GM12878 (cell line): ENCODE measurements around the gene TNIP1. TPM values are rescaled to one million over a fixed set of nuclear protein-coding genes. Genes with fewer than 3 reads are reported as not detected.

Experiments
- ATF3 ChIP-seq: IDR thresholded peaks from 2 replicates; pipeline ENCODE4 v1.6.1; 2011; ENCODE audit warnings: low read depth, mild to moderate bottlenecking, low read length, moderate library complexity, borderline replicate concordance; ENCODE audit errors: extremely low read depth
- BACH1 ChIP-seq: fragments of 450-650 bp; IDR thresholded peaks from 2 replicates; pipeline ENCODE4 v1.6.1; 2017; ENCODE audit warnings: mild to moderate bottlenecking, borderline replicate concordance
- BHLHE40 ChIP-seq, 2 experiments: fragments of 450-650 bp in 1 of 2; IDR thresholded peaks; 2 replicates each; pipeline ENCODE4 v1.6.1; 2011 to 2017; ENCODE audit warnings: low read depth in 2 of 2, borderline replicate concordance in 1 of 2, improper control_type of control experiment in 1 of 2, low read length in 1 of 2, mild to moderate bottlenecking in 1 of 2
- CEBPB ChIP-seq, 2 experiments: fragments of 150-350 bp in 1 of 2; IDR thresholded peaks; 2 replicates each; pipeline ENCODE4 v1.6.1; 2012 to 2014; ENCODE audit warnings: low read depth in 2 of 2, low read length in 2 of 2, borderline replicate concordance in 1 of 2, inconsistent platforms in 1 of 2
- CHD1 ChIP-seq: IDR thresholded peaks from 2 replicates; pipeline ENCODE4 v1.6.1; 2012; ENCODE audit warnings: low read depth, low read length, improper control_type of control experiment
- CHD4 ChIP-seq: fragments of 200-600 bp; sonication (generic); IDR thresholded peaks from 2 replicates; pipeline ENCODE4 v1.6.1; 2016; ENCODE audit warnings: mild to moderate bottlenecking
- E2F4 ChIP-seq: IDR thresholded peaks from 2 replicates; pipeline ENCODE4 v1.6.1; 2012; ENCODE audit warnings: low read depth, low read length, improper control_type of control experiment
- ETV6 ChIP-seq, 2 experiments: fragments of 450-650 bp in 1 of 2; IDR thresholded peaks in 1 of 2; conservative IDR thresholded peaks in 1 of 2; 2 replicates each; pipeline ENCODE4 v1.6.1; 2014; ENCODE audit warnings: antibody characterized with exemption in 1 of 2, borderline replicate concordance in 1 of 2, low read depth in 1 of 2, mild to moderate bottlenecking in 1 of 2, moderate library complexity in 1 of 2
- EZH2 ChIP-seq: IDR thresholded peaks from 2 replicates; pipeline ENCODE4 v1.6.1; 2012; ENCODE audit warnings: low read depth, mild to moderate bottlenecking, control low read depth, inconsistent platforms, low read length, borderline replicate concordance; ENCODE audit not compliant: control insufficient read depth
- FOXM1 ChIP-seq: IDR thresholded peaks from 2 replicates; pipeline ENCODE4 v1.6.1; 2012; ENCODE audit warnings: low read depth, mild to moderate bottlenecking, inconsistent platforms, low read length, moderate library complexity
- GATAD2B ChIP-seq: fragments of 450-650 bp; conservative IDR thresholded peaks from 2 replicates; pipeline ENCODE4 v1.6.1; 2017; ENCODE audit warnings: low read depth, mild to moderate bottlenecking, moderate library complexity
- KLF5 ChIP-seq: fragments of 450-650 bp; IDR thresholded peaks from 2 replicates; pipeline ENCODE4 v1.6.1; 2014; ENCODE audit warnings: mild to moderate bottlenecking; ENCODE audit not compliant: partially characterized antibody
- NFYA ChIP-seq: IDR thresholded peaks from 2 replicates; pipeline ENCODE4 v1.6.1; 2011; ENCODE audit warnings: low read depth, mild to moderate bottlenecking, low read length, improper control_type of control experiment, borderline replicate concordance
- NR2C2 ChIP-seq: IDR thresholded peaks from 2 replicates; pipeline ENCODE4 v1.6.1; 2011; ENCODE audit warnings: borderline replicate concordance, low read depth; ENCODE audit not compliant: control insufficient read depth, insufficient read length
- SPI1 ChIP-seq: IDR thresholded peaks from 2 replicates; pipeline ENCODE4 v1.6.1; 2011; ENCODE audit warnings: low read depth, mild to moderate bottlenecking, low read length, moderate library complexity, borderline replicate concordance; ENCODE audit not compliant: insufficient read depth
- TARDBP ChIP-seq: IDR thresholded peaks from 2 replicates; pipeline ENCODE4 v1.6.1; 2016; ENCODE audit warnings: borderline replicate concordance
- TCF12 ChIP-seq: IDR thresholded peaks from 2 replicates; pipeline ENCODE4 v1.6.1; 2011; ENCODE audit warnings: low read depth, mild to moderate bottlenecking, low read length
- TCF3 ChIP-seq: IDR thresholded peaks from 2 replicates; pipeline ENCODE4 v1.6.1; 2012; ENCODE audit warnings: low read depth, mild to moderate bottlenecking, low read length, borderline replicate concordance; ENCODE audit not compliant: insufficient read depth
- ZNF274 ChIP-seq: IDR thresholded peaks from one replicate; pipeline ENCODE4 v1.8.0; 2011; ENCODE audit not compliant: insufficient read length, insufficient read depth
- ZNF687 ChIP-seq: fragments of 450-650 bp; IDR thresholded peaks from 2 replicates; pipeline ENCODE4 v1.6.1; 2017; ENCODE audit warnings: mild to moderate bottlenecking, moderate library complexity
- polyA plus RNA-seq, 11 experiments: library from polyadenylated mRNA; depleted of rRNA in 4 of 11; unstranded in 6 of 11; stranded (reverse) in 5 of 11; fragments of >200 nt; fragmentation: Nextera tagmentation in 4 of 11; fragmentation: Illumina TruSeq in 1 of 11; extraction: Ambion mirVana in 4 of 11; extraction: Trizol in 1 of 11; gene quantifications; 1 replicate in 1 of 11; 2 replicates in 10 of 11; pipeline versions ENCODE4 v1.2.1 to v1.2.3, GENCODE V29; 2011 to 2016; ENCODE audit warnings: inconsistent platforms in 2 of 11, missing spikeins in 2 of 11, low read depth in 1 of 11
- total RNA-seq, 4 experiments: library from RNA; depleted of rRNA in 3 of 4; stranded (reverse); fragments of >200 nt in 3 of 4; fragmentation: Illumina TruSeq in 1 of 4; extraction: Trizol in 1 of 4; gene quantifications; 2 replicates each; pipeline versions ENCODE4 v1.2.1 to v1.2.3, GENCODE V29; 2013 to 2021
- TF ChIP-seq, protein P1 (sequence below): IDR thresholded peaks from 2 replicates; pipeline ENCODE4 v1.6.1; 2011; ENCODE audit warnings: low read depth, low read length, improper control_type of control experiment, borderline replicate concordance
- TF ChIP-seq, protein P2 (sequence below): fragments of 450-650 bp; IDR thresholded peaks from 2 replicates; pipeline ENCODE4 v1.6.1; 2017; ENCODE audit warnings: low read depth, mild to moderate bottlenecking, moderate library complexity

TNIP1 gene
- total and polyA plus RNA-seq, 10 of the 15 experiments (the other 5 are each of a cell fraction or from before 2014, with no cell fraction given), result 4.4 to 279 (median 150) TPM

DNA sequence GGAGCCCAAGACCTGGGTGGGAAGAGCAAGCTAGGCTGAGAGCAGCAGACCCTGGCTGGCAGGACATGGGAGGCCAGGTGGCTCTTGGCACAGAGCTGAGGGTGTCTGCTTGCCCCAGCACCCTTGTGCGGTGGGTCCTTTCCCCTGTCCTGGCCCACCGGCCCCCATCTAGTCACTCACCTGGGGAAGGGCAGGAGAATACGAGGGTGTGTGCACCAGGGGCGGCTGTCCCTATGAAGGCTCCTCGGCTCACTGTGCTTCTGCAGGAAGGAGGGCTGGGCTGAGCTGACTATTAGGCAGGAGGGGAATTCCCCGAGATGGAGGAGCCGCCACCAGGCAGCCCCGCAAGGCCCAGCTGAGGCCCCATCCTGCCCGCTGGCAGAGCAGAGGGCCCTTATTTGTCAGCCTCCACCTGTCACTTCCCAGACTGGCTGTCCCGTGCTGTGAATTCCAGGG is 6.1 kb upstream of the TNIP1 start (continued):
- TF ChIP-seq ZNF687 (no peak), ATF3 (no peak), TARDBP (no peak), SPI1 (no peak), BHLHE40 (IDR thresholded peaks at IDR 0.05; ENCODE audit: borderline replicate concordance in 1 of 2, low read depth in 2 of 2, low read length in 1 of 2) (no peak), CEBPB (IDR thresholded peaks at IDR 0.05; ENCODE audit: borderline replicate concordance in 1 of 2, low read depth in 2 of 2, low read length in 2 of 2) (no peak), BACH1 (peak; percentile 47; the same call in 1 of the 2 replicates), ZNF274 (no peak), GATAD2B (no peak), CHD1 (no peak), FOXM1 (no peak), NFYA (no peak), KLF5 (no peak), EZH2 (no peak), TCF3 (0 out of 2 replicates have a peak, but pooled peaks have one; percentile 26), ETV6 (conservative IDR thresholded peaks at IDR 0.05 in 1 of 2, IDR thresholded peaks at IDR 0.05 in 1 of 2; ENCODE audit: borderline replicate concordance in 1 of 2, low read depth in 1 of 2) (no peak), CHD4 (no peak), E2F4 (no peak), NR2C2 (no peak), TCF12 (peak; percentile 41; the same call in 1 of the 2 replicates)
- TF ChIP-seq, protein P1, sequence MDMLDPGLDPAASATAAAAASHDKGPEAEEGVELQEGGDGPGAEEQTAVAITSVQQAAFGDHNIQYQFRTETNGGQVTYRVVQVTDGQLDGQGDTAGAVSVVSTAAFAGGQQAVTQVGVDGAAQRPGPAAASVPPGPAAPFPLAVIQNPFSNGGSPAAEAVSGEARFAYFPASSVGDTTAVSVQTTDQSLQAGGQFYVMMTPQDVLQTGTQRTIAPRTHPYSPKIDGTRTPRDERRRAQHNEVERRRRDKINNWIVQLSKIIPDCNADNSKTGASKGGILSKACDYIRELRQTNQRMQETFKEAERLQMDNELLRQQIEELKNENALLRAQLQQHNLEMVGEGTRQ, result no peak
- TF ChIP-seq, protein P2, sequence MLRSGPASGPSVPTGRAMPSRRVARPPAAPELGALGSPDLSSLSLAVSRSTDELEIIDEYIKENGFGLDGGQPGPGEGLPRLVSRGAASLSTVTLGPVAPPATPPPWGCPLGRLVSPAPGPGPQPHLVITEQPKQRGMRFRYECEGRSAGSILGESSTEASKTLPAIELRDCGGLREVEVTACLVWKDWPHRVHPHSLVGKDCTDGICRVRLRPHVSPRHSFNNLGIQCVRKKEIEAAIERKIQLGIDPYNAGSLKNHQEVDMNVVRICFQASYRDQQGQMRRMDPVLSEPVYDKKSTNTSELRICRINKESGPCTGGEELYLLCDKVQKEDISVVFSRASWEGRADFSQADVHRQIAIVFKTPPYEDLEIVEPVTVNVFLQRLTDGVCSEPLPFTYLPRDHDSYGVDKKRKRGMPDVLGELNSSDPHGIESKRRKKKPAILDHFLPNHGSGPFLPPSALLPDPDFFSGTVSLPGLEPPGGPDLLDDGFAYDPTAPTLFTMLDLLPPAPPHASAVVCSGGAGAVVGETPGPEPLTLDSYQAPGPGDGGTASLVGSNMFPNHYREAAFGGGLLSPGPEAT, result no peak
